SW480 (cell line): ENCODE results near the gene DEFB113.
"Not testable (repeated sequence)": the region's sequence is repeated elsewhere in the genome, so short reads cannot be mapped to it uniquely, and the experiment has no call there.

ENCODE experiments used
- DNase-seq: peaks from one replicate; pipeline ENCODE4 v3.0.0-alpha.2; 2016; ENCODE audit warnings: low spot score

Gene DEFB113, protein sequence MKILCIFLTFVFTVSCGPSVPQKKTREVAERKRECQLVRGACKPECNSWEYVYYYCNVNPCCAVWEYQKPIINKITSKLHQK

DNA sequence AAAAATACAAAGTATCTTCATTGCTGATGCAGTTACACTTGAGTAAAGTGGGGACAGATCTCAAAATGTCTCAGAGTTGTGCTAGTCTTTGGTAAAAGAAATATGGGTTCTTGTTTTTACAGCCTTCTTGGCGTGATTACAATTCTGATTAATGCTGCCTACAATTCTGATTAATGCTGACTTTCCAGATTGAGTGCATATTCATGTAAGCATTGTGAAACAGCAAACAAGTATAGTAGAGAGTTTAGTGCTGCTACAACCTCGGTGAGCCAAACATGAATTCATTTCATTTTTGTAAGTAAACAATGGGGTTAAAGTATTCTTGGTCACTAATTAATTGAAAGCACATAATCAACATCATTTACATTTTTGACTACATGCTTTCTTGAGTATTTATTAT is at the start of gene DEFB113:
TSS of gene DEFB113 (minus strand) at position 21 of the 400 bp plus-strand sequence. CDS start at position 21, 0 bp downstream.
- DNase-seq, result no peak

DNA sequence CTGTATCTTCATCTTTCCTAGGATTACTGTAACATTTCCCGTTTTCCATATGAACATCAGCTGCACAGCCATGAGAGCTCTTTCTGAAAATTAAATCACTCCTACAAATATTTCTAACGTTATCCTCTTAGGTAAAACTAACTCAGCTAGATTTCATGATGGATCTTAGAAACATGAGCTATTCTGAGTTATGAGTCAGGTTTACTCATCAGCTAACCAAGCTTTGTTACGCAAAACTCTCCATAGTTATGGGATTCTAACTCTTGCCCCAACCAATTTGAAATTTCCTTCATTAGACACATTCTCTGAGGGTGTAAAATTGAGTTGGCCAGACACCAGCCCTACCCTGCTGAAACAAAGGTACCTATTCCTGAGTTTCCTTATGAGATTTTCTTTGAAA is 38.4 kb upstream of the DEFB113 start:
- no peak for DNase-seq

DNA sequence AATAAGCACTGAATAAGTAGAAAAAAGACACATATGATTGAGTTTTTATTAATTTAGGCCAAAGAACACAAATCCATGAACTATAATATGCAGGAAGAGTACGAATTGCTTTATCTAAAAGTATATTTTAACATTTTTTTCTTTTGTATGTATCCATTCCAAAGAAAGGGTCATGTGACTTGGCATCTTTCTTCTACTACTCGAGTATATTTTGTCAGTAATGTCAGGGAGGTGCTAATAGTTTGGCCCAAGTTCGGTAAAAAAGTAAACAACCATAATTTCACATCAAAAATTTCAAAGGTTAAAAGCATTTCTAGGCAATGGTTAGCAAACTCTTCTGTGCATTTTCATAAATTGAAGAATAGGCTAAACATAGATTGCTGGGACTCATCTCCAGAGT is 33.7 kb upstream of the DEFB113 start:
- no peak for DNase-seq

DNA sequence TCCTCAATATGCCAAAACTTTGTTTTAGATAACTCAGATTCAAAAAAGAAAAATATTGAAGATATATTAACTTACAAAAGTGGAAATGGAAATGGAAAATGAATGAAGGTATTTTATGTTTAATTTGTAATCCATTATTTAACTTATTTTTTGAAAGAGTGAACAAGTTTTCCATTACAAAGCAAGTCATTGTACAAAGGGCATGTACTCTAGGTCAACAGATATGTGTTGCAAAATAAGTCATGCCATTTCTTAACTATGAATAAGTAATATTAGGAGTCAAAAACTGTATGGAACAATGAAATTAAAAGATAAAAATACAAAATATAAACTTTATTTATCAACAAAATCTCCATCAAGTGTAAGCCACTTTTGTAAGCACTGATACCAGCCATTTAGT is 25.9 kb upstream of the DEFB113 start:
- no peak for DNase-seq

DNA sequence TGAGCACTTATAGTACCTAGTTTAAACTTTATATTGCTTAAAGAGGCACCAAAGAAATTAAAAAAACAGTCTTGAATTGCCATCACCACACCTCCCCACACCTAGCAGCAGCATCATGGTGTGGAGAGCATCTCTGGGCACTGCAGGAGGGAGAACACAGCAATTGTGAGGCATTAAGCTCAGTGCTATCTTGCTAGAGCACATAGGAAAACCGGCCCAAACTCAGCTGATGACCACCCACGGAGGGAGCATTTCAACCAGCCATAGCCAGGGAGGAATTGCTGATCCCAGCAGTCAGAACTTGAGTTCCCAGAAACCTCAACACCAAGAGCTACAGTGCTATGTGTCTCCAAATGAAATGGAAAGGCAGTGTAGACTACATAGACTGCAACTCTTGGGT is 19.5 kb upstream of the DEFB113 start:
- no peak for DNase-seq

DNA sequence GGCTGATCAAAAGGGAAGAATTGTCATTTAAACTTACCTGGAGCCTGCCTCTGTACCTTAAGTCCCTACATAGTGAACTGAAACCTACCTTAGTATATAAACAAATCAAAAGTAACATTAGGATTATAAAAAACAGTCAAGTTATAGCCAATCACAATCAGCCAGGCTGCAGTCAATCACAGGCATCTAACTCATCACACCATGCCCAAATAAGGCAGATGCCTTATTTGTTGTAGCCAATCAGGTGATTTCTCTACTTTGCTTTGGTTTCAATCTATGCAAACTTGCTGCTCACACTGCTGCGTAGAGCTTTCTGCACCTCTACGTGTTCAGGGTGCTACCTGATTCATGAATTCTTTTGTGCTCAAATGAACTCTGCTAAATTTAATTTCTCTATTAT is 18.3 kb upstream of the DEFB113 start:
- no peak for DNase-seq

DNA sequence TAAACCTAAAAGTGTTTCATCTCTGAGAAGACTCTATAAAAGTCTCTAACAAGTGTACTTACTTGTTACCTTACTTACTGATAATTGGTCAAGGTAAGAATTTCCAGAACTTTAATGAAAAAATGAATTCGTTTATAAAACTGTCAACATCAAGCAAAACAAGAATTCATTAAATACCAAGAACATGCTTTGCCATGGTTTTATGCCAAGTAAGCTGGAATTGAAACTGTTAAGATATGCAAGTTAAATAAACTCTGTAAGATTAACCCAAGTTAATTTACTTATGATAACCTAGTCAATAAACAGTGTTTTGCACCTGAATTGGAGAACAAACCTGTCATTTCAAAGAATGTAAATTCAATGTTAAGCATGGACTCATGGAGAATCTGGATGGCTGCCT is 17.1 kb upstream of the DEFB113 start:
- DNase-seq, result no peak

DNA sequence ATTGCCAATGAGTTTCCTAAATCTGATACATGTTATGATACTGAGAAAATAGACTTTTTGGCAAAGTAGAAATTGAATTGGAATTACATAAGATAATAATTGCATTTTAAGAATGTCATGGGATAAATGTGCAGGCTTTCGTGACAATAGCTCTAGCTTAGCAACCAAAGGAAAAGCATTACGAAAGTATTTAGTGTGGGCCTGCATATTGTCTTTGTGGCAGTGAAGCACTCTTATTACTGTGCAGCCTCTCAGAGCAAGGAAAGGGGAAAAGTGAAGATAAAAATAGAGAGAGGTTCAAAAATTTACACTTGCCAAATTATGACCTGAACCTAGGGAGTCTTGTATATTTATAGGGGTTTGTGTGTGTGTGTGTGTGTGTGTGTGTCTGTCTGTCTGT is 12.6 kb upstream of the DEFB113 start:
- no peak for DNase-seq

DNA sequence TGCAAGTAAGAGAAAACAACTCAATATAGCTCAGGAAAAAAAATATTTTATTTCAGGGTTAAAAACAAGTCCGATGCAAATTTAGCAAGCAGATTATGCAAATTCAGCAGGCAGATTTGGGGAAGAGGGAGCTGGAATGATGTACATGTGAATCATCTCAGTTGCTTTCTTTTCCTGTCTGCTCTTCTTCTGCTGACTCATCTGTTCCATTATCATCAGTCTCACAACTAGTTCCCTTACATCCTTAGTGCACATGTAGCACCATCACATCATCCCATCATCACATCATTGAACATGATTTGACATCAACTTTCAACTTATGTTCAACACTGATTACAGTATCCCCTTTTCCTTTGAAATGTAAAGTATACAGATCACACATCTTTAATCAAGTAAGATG is 11.5 kb upstream of the DEFB113 start:
- DNase-seq, result peak; percentile 1

DNA sequence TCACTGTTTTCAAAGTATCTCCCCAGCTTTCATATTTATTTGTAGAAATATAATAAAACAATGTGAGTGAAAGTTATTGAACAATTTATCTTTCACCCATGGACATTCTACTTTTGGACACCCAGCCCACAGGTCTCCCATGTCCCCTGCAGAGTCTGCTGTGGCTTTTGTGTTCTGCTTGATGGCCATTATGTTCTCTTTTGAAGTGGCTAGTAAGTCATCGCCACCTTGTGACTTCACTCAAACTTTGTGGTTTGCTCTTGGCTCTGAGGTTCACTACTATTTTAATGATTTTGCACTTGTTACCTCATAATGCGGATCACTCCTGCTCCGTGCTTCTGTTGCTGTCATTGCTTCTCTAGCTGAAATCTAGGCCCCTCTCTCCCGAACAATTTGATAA is 10.2 kb upstream of the DEFB113 start:
- peak; percentile 82 for DNase-seq

DNA sequence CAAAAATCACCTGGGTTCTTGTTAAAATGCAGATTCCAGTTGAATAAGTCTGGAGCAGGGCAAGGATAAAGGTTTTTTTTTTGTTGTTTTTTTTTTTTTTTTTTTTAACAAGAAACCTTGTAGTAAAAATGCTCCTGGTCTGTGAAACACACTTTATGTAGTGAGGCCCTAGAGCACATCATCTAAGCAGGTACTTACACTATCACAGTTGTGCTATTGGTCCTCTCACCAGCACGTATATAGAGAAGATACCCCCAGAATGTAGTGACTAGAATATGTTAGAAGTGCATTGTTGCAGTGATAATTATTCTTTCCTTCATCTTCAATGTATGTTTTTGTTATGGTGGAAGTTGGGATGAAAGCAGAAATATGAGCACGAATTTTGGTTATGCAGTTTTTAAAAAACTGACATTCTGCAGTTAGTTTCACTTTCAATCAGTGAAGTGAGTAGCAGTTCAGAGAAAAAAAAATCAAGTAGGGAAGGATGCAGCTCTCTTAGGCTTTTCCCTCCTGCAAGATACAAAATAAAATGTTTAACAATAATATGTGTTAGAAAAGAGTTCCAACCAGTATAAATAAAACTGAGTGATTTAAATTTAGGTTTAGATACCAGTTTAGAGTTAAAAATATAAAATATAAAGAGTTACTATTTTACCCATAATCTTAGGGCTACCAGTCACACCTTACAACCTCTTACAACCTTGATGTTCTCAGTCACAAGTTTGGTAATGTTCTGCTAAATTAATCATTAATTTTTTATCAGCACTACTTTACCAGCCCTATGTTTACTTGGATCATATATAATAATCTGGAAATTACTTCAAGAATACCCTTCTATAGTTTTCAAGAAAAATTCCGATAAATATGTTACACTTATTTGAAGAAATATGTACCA is 9.2 kb upstream of the DEFB113 start:
- no peak for DNase-seq

DNA sequence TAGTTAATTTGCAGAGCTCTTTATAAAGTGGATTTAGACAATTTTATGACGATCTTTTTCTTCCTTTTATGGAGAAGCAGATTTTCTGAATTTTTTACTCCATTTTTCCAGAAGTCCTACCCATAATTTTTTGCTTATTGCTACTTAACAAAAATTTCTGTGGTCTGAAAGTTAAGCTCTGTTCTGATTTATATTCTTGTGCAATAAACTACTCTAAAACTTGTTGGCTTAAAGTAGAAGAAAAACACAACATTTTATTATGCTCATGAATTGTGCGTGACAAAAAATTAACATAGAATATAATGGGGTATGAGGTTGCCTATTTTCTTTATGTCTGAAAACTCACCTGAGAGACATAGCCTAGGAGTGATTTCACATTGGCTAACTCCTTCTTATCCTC is 2.6 kb downstream of the DEFB113 start:
- no peak for DNase-seq

DNA sequence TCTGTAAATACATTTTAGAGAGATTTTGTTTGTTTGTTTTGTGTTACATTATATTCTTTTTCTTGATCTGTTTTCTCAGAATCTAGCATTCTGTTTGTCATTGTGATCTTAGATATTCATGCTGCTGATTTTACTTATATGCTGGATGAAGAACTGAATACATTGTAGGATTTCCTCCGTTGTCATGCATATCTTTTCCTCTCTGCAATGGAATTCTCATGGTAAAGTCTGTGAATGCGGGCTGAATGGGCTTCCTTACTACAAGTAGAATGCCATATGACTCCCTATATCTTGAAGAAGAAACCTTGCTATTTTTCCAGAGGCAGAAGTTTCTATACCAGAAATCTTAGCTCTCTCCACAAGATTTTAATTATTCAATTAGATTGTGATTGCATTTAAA is 3.1 kb downstream of the DEFB113 start:
- DNase-seq, result no peak

DNA sequence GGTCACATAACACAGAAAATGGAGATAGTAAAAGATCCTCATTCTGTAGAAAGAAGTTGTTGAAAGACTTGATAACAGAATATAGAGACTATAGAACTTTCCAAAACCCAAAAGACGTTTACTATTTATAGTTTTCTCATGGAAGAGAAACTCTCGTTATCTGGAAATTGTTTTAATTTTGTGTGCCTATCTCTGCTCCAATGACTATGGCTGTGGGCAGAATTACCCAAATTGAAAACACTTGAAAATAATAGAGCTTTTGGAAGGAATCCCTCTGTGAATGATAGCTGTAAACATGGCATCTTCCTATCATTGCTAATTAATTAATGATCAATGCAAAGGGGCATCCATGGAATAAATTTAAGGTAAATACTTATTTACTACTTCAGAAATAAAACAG is 5.4 kb downstream of the DEFB113 start, which contains the start of gene DEFB114:
TSS of gene DEFB114 (minus strand) at position 101 of the 400 bp plus-strand sequence. CDS start at position 42, 59 bp downstream.
- no peak for DNase-seq

DNA sequence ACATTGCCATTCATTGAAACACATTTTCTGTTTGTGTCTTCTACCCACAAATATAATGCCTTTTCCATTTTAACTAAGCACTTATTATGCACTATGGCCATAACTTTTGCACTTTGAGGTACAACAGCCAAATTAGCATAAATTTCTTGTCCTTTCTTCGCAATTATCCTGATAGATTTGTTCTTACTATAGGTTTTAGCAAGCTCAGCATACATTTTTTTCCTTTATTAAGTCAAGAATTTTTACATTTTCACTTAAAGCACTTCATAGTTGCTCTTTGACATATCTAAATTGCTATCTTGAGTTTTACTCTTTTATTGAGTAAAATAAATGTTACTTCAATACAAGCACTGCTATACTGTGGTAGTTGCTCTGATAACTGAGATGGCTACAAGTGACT is 11.2 kb downstream of the DEFB113 start:
- no peak for DNase-seq

DNA sequence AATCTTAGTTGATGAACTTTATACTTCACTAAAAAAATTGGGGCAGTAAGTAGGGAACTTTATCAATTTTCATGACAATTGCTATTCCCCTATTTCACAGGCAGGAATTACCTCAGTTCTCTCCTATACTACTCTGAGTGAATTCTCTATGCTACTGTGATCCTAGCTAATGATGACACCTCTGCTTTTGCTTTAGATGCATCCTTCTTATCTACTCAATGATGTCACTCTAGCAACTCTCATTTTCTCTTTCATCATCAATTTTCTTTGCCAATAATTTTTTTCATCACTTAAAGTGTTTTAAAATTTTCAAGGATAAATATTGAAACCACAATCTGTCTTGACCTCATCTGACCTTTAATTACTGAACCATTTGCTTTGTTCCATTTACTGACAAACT is 13.6 kb downstream of the DEFB113 start:
- no peak for DNase-seq

DNA sequence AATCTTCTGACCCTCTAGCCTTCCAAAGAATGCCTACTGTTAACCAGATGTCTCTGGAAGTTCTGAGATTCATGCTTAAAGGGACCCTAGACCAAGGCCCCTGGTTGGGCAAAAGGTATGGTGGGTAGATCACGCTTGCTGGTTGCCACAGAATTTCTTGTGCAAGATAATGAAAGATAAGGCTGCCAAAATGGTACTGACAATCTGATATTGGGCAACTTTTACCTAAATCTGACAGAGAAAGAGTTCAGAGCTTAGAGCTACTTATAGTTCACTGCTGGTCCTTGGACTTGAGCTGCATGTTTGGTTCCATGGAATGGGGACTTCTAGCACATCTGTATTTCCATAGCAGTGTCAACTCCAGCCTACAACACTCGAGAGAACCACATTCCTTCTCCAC is 17.5 kb downstream of the DEFB113 start:
- DNase-seq, result no peak

DNA sequence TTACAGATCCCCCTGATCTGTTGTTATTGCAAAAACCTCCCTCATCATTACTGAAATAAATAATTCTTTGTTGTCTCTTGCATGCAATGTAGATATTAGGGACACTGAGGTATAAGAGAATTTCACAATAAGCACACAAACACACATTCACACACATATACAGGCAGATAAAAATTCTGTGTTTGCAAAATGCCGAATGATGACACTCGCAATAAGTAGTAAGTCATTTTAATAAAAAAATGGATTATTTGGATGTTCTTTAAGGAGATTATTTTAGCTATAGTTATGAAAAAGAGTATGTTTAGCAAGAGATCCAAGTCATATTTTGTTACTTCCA is 19.0 kb downstream of the DEFB113 start:
- no peak for DNase-seq

DNA sequence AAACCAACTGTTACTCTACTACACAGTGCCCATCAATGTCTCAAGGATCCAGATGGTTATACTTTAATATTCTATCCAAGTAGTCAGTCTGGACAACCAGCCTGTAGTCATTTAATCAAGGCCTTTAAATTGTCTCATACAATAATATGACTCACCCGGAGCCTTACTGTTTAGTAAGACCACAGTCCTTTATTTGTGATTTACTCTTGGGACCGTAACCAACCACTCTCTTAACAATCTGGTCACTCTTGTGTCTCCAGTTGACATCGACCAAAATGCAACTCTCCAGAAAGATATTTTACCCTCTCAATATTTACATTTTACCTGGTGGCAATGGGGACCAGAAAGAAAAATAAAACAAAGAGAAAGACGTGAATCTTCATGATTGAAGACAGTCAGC is 20.4 kb downstream of the DEFB113 start:
- DNase-seq, result no peak

DNA sequence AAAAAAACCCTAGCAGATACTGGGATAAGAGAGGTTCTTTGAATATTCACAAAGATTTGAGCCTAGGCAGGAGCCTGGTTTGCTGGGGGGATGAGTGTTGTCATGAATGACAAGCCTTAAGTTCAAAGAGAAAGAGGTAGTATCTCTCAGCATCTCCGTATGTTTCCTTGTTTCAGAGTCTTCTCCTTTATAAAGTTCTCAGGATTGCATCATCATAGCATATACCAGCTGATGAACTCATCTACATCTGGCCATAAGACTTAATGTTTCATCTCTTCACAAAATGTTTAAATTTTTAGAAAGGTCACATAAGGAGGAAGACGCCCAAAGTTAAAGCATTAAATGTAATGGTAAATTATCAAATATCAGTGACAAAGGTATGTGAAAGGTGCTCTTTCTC is 22.6 kb downstream of the DEFB113 start:
- DNase-seq, result no peak

DNA sequence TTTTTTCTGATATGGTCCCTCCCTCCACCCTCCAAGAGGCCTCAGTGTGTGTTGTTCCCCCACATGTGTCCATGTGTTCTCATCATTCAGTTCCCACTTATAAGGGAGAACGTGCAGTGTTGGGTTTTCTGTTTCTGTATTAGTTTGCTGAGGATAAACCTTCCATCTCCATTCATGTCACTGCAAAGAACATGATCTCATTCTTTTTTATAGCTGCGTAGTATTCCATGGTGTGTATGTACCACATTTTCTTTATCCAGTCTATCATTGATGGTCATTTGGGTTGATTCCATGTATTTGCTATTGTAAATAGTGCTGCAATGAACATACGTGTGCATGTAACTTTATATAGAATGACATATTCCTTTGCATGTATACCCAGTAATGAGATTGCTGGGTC is 25.4 kb downstream of the DEFB113 start:
- DNase-seq, result not testable (repeated sequence)

DNA sequence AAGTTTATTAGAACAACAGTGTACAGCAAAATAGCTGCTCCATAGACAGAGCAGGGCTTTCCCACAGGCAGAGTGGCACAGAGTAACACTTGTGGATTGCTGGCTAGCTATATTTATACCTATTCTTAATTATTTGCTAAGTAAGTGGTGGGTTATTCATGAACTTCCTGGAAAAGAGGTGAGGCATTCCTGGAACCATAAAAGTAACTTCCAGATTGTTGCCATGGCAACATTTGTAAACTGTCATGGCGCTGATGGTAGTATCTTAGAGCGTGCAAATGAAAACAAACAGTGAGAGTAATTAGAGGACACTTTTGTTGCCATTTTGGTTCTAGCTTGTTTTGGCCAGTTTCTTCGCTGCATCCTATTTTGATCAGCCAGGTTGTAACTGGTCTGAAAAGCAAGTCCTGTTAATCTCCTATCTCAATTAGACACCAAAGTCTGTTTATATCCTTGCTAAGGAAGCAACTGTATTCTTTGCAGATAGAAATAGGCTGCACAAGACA is 29.4 kb downstream of the DEFB113 start:
- peak; percentile 1 for DNase-seq

DNA sequence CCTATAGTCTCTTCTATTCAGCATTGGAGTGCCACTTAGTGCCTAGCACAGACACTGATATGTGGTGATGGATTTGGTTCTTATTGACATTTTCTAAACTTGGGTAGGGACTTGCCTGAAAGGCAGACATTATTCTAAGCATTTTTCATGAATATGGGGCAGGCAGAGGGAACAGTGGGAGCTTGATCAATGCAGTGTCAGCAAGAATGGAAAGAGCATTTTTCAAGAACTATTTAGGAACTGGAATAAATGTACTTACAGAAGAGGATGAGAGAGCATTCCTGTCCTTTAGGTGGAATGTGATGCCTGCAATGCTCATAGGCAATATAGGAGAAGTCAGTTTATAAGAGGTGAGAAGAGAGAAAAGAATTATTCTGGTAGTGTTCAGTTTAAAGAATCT is 31.6 kb downstream of the DEFB113 start:
- no peak for DNase-seq

DNA sequence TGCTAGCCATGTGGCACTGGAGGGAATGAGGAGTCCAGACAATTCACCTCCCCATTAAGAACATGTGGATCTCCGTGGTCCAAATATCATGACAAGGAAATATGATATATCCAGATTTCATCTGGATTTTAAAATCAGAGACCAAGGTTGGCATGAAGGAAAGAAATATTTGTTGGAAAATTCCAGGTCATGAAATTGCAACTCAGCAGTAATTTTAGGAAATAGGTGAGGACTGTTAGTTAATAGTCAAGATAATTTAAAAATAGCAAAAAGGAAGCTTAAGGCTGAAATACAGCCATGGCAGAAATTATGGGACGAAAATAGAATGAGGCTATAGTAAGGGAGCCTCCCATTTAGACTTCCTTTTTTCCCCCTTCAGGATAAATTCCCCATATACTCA is 32.4 kb downstream of the DEFB113 start:
- DNase-seq, result no peak
